BLaER1 treated with 17β-estradiol and CSF1 and Interleukin-3, amounts not matched to agents 10 nM and 100 nM (cell line): ENCODE data around the gene NID1.
"Not testable (repeated sequence)": the region's sequence is repeated elsewhere in the genome, so short reads cannot be mapped to it uniquely, and the experiment has no call there.

Experiments
- H3K27ac ChIP-seq, 11 experiments: shearing (Covaris generic); formaldehyde crosslinking; 2 replicates each; pipeline ENCODE4 v1.8.1; 2022
- H3K27me3 ChIP-seq, 11 experiments: shearing (Covaris generic); formaldehyde crosslinking; 2 replicates each; pipeline ENCODE4 v1.8.1; 2022
- H3K36me3 ChIP-seq, 11 experiments: shearing (Covaris generic); formaldehyde crosslinking; 2 replicates each; pipeline ENCODE4 v1.8.1; 2022
- H3K4me1 ChIP-seq, 10 experiments: shearing (Covaris generic); formaldehyde crosslinking; 2 replicates each; pipeline ENCODE4 v1.8.1; 2022
- H3K4me2 ChIP-seq, 11 experiments: shearing (Covaris generic); formaldehyde crosslinking; 2 replicates each; pipeline ENCODE4 v1.8.1; 2022
- H3K4me3 ChIP-seq, 10 experiments: shearing (Covaris generic); formaldehyde crosslinking; 2 replicates each; pipeline ENCODE4 v1.8.1; 2022
- H3K9ac ChIP-seq, 11 experiments: shearing (Covaris generic); formaldehyde crosslinking; 2 replicates each; pipeline ENCODE4 v1.8.1; 2022
- H3K9me3 ChIP-seq, 11 experiments: shearing (Covaris generic); formaldehyde crosslinking; replicated peaks in 1 of 11; 2 replicates each; pipeline ENCODE4 v1.8.1; 2022
- H4K20me1 ChIP-seq, 11 experiments: shearing (Covaris generic); formaldehyde crosslinking; 2 replicates each; pipeline ENCODE4 v1.8.1; 2022
- Cebpa-rat ChIP-seq, 11 experiments: shearing (Covaris generic); IDR thresholded peaks; 2 replicates each; pipeline ENCODE4 v1.8.1; 2022

Gene NID1

DNA sequence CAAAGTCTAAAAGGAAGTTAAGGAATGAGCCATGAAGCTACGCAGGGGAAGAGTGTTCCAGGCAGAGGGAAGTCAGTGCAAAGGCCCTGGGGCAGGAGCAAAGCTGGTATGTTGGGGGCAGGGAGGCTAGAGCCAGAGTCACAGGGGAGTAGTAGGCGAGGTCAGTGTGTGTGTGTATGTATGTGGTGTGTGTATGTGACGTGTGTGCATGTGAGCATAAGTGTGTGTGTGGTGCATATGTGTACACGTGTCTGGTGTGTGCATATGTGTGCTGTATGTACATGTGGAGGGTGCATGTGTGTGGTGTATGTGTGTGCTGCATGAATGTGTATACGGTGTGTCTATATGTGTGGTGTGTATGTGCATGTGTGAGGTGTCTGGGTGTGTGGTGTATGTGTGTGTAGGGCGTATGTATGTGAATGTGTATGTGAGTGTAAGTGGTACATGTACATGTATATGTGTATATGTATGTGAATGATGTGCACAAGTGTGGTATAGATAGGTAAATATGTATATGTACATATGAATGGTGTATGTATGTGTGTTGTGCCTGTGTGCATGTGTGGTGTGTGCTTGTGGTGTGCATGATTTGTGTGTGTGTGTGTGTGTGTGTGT lies 20.8 kb upstream of the NID1 start:
- no peak overlapping the region for H3K27ac ChIP-seq

DNA sequence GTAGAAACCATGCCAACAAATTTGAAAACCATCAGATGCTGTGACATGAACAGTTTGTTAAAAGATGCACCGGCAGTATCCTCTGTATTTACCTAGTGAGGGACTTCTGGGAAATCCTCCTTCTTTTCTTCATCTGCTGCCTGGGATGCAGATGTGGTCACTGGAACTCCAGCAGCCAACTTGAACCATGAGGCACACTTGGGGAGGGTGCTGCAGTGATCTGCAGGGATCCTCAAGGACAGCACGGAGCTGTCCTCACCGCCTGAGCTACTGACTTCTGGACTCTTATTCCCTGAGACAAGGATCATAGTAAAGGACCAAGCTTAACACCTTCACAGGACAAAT lies 19.5 kb upstream of the NID1 start:
- Histone ChIP-seq H3K27ac (no peak overlapping the region), H3K4me1 (peaks cover 0 to 9% (median 4%) of the 10 kb centered on the region in 10 experiments; a peak in 8 of 20 replicates), H3K27me3 (no peaks in the 10 kb centered on the region), H3K36me3 (no peaks in the 10 kb centered on the region), H3K9ac (no peak overlapping the region), H4K20me1 (no peaks in the 10 kb centered on the region), H3K4me2 (no peak overlapping the region), H3K9me3 (peaks cover 0 to 7% (median 0%) of the 10 kb centered on the region in 11 experiments; a peak in 2 of 22 replicates), H3K4me3 (no peak overlapping the region)
- no peak for TF ChIP-seq Cebpa-rat (IDR thresholded peaks at IDR 0.05)

More for the DNA sequence above, 20.8 kb upstream of the NID1 start:
- Histone ChIP-seq H3K9ac (no peak overlapping the region), H4K20me1 (no peaks in the 10 kb centered on the region), H3K4me3 (no peak overlapping the region), H3K4me2 (no peak overlapping the region), H3K4me1 (peaks cover 0 to 10% (median 4%) of the 10 kb centered on the region in 10 experiments; a peak in 8 of 20 replicates), H3K9me3 (peaks cover 0 to 7% (median 0%) of the 10 kb centered on the region in 11 experiments; a peak in 2 of 22 replicates), H3K36me3 (no peaks in the 10 kb centered on the region), H3K27me3 (no peaks in the 10 kb centered on the region)
- no peak for TF ChIP-seq Cebpa-rat (IDR thresholded peaks at IDR 0.05)

DNA sequence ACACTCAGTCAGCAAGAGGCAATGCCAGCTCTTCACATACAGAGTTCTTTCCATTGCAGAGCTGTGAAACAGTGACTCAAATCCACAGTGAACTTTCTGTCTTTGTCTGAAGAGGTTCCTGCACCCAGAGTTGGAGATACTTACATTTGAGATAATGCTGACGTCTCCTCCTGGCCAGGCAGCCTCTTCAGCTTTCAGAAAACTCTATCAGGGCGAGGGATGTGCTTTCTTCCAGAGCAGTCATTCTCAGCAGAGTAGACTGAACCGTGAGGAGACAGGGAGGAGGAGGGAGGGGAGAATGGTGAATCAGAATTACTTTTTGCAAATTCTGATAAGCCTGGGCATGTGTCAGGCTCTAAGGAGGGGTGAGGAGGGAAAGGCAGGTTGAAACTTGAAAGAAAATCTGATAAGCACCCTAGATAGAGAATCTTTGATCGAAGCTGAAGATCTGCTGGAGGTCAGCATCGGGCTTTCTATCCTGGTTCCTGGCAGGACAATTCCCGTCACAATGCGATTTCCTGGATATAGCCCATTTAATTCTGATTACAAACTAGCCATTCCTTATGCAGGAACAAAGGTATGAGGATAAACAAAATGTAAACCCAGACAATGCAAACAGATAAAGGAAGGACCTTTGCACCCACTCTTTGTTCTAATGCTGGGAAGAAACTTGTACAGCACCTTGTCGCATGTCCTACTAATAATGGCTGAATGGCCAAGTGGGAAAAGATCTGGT lies 18.9 kb upstream of the NID1 start:
- peaks cover 0 to 7% (median 0%) of the 10 kb centered on the region in 11 experiments; a peak in 2 of 22 replicates for H3K9me3 ChIP-seq
- no peaks in the 10 kb centered on the region for H3K36me3 ChIP-seq
- H3K9ac ChIP-seq: no peak overlapping the region
- no peak overlapping the region for H3K27ac ChIP-seq
- H3K4me3 ChIP-seq: no peak overlapping the region
- TF ChIP-seq Cebpa-rat (IDR thresholded peaks at IDR 0.05): no peak
- no peaks in the 10 kb centered on the region for H3K27me3 ChIP-seq
- H3K4me1 ChIP-seq: peaks cover 0 to 9% (median 4%) of the 10 kb centered on the region in 10 experiments; a peak in 7 of 20 replicates
- H4K20me1 ChIP-seq: no peaks in the 10 kb centered on the region
- no peak overlapping the region for H3K4me2 ChIP-seq

DNA sequence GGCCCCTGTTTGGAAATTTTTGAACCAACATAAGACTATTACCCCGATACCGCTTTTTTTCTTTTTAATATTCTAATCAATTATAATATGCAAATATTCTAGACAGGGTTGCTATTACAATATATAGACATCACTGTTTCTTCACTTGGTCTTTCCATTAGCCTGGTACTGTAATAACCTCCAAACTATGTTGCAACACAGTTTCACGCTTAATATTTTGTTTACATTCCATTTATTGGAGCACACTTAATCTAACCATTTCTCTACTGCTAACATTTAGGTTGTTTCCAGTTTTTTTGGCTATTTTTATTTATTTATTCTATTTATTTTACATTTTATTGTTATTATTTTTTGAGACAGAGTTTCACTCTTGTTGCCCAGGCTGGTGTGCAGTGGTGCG lies 17.6 kb upstream of the NID1 start:
- no peak overlapping the region for H3K4me3 ChIP-seq
- no peaks in the 10 kb centered on the region for H3K36me3 ChIP-seq
- H3K4me1 ChIP-seq: peaks cover 0 to 9% (median 4%) of the 10 kb centered on the region in 10 experiments; a peak in 7 of 20 replicates
- TF ChIP-seq Cebpa-rat (IDR thresholded peaks at IDR 0.05): no peak
- H3K27ac ChIP-seq: no peak overlapping the region
- H3K9me3 ChIP-seq: peaks cover 0 to 7% (median 0%) of the 10 kb centered on the region in 11 experiments; a peak in 4 of 22 replicates
- no peaks in the 10 kb centered on the region for H3K27me3 ChIP-seq
- no peak overlapping the region for H3K9ac ChIP-seq
- no peaks in the 10 kb centered on the region for H4K20me1 ChIP-seq
- no peak overlapping the region for H3K4me2 ChIP-seq

DNA sequence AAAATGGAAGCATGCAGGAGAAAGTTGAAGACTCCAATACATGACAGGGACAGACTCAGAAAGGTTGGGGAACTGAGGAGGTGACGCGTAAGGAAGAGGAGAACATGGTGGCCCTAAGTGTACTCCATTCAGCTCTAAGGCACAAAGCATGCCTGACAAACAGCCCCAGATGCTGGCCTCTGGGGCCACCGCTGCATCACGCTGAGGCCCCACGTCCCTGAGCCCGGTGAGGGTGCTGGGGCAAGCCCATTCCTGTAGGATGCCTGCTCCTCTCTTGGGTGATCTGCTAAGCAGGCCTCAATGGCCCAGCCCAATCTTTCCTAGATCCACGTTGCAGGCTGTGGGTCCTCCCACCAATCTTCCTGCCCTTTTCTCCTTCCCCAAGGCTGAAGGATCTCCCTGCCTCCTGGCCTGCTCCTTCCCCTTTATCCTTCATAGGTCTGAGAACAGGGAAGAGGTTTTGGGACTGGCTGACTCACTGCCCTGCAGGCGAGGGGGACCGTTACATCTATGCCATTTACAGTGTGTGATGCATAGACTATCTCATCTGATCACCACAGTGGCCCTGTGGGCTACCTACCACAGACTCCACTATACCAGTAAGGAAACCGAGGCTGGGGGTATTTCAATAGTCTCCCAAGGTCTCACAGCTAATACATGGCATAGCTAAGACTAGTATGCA lies 16.8 kb upstream of the NID1 start:
- H3K4me1 ChIP-seq: peaks cover 0 to 8% (median 2%) of the 10 kb centered on the region in 10 experiments; a peak in 7 of 20 replicates
- no peak for TF ChIP-seq Cebpa-rat (IDR thresholded peaks at IDR 0.05)
- no peak overlapping the region; a peak in 1 of 22 replicates for H3K4me2 ChIP-seq
- no peaks in the 10 kb centered on the region for H3K27me3 ChIP-seq
- H3K27ac ChIP-seq: no peak overlapping the region
- H3K4me3 ChIP-seq: no peak overlapping the region
- H3K9me3 ChIP-seq: peaks cover 0 to 5% (median 0%) of the 10 kb centered on the region in 11 experiments; a peak in 2 of 22 replicates
- no peak overlapping the region for H3K9ac ChIP-seq
- no peaks in the 10 kb centered on the region for H4K20me1 ChIP-seq
- H3K36me3 ChIP-seq: no peaks in the 10 kb centered on the region

DNA sequence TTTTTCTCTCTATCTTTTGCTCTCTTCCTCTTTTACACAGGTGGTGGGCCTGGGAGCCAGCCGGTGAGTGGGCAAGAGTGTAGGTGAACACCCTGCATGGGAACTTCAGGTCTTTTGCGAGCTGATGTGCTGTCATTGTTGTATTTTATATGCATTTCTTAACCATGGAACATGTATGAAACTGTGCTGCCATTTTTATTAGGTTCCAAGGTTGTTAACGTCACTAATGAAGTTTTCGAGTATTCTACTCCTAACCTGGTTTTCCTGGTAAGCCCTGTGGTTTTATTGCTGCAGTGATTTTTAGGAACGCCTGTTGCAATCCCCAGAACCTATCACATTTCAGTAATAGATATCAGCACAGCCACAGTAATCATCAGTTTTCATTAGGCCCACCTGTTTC lies 14.8 kb upstream of the NID1 start:
- H3K4me2 ChIP-seq: no peak overlapping the region

DNA sequence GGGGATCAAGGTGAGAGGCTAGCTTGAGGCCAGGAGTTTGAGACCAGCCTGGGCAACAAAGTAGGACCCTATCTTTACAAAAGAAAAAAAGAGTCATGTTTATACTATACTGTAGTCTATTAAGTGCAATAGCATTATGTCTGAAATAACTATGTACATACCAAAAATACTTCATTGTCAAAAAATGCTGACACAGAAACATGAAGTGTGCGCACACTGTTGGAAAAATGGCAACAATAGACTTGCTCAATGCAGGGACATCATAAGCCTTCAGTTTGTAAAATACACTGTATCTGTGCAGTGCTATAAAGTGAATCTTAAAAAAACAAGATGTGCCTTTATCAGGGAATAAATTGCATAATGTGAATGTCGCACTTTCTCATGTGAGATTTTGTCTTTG lies 14.1 kb upstream of the NID1 start:
- Histone ChIP-seq H3K9me3 (peaks cover 0 to 5% (median 0%) of the 10 kb centered on the region in 11 experiments; a peak in 2 of 22 replicates), H3K27ac (no peak overlapping the region), H3K9ac (no peak overlapping the region), H3K4me1 (0 out of 20 replicates have a peak, but pooled peaks cover 0 to 5% (median 0%) of the 10 kb centered on the region in 10 experiments), H3K27me3 (no peaks in the 10 kb centered on the region), H3K36me3 (no peaks in the 10 kb centered on the region), H3K4me2 (no peak overlapping the region), H3K4me3 (no peak overlapping the region), H4K20me1 (no peaks in the 10 kb centered on the region)
- no peak for TF ChIP-seq Cebpa-rat (IDR thresholded peaks at IDR 0.05)

More for the DNA sequence above, 14.8 kb upstream of the NID1 start:
- 0 out of 20 replicates have a peak, but pooled peaks cover 0 to 5% (median 0%) of the 10 kb centered on the region in 10 experiments for H3K4me1 ChIP-seq
- peaks cover 0 to 5% (median 0%) of the 10 kb centered on the region in 11 experiments; a peak in 2 of 22 replicates for H3K9me3 ChIP-seq
- no peak overlapping the region for H3K4me3 ChIP-seq
- H4K20me1 ChIP-seq: no peaks in the 10 kb centered on the region
- TF ChIP-seq Cebpa-rat (IDR thresholded peaks at IDR 0.05): no peak
- no peaks in the 10 kb centered on the region for H3K36me3 ChIP-seq
- H3K27me3 ChIP-seq: no peaks in the 10 kb centered on the region
- H3K27ac ChIP-seq: no peak overlapping the region
- no peak overlapping the region for H3K9ac ChIP-seq

DNA sequence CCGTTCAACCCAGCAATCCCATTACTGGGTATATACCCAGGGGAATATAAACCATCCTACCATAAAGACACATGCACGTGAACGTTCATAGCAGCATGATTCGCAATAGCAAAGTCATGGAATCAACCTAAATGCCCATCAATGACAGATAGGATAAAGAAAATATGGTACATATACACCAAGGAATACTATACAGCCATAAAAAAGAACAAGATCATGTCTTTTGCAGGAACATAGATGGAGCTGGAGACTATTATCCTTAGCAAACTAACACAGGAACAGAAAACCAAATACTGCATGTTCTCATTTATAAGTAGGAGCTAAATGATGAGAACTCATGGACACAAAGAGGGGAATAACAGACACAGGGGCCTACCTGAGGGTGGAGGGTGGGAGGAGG lies 13.2 kb upstream of the NID1 start:
- not testable (repeated sequence) for H3K27ac ChIP-seq, H3K4me2 ChIP-seq, H3K4me1 ChIP-seq, H4K20me1 ChIP-seq, H3K27me3 ChIP-seq, H3K9ac ChIP-seq, H3K9me3 ChIP-seq, H3K36me3 ChIP-seq, H3K4me3 ChIP-seq

DNA sequence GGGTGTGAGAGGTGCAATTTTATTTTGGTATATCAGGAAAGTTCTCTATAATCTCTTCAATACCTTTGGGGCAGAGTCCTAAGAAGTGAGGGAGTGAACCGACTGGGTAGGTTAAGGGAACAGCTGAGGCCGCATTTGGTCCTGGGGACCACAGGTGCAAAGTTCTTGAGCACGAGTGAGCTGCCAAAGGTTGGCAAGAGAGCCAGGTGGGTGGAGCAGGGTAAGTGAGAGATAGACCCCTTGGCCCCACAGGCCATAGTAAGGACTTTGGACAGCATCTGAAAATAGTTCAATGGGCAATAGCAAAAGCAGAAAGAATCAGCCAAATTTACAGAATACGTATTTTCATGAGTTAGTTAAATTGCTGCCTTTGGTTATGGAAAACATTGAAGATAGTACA lies 11.0 kb upstream of the NID1 start:
- peaks cover 0 to 10% (median 0%) of the 10 kb centered on the region in 10 experiments; a peak in 2 of 20 replicates for H3K4me1 ChIP-seq
- no peaks in the 10 kb centered on the region for H3K36me3 ChIP-seq
- H3K4me3 ChIP-seq: no peak overlapping the region
- no peak overlapping the region for H3K9ac ChIP-seq
- no peaks in the 10 kb centered on the region for H3K27me3 ChIP-seq
- H3K4me2 ChIP-seq: no peak overlapping the region
- peaks cover 0 to 15% (median 1%) of the 10 kb centered on the region in 11 experiments; a peak in 15 of 22 replicates for H3K9me3 ChIP-seq
- no peak overlapping the region for H3K27ac ChIP-seq
- no peak for TF ChIP-seq Cebpa-rat (IDR thresholded peaks at IDR 0.05)
- no peaks in the 10 kb centered on the region for H4K20me1 ChIP-seq
